Measurements from ENCODE around the gene ANKRD28. TPM values are rescaled to one million over a fixed set of nuclear protein-coding genes. Genes with fewer than 3 reads are reported as not detected.
"Not testable (repeated sequence)": the region's sequence is repeated elsewhere in the genome, so short reads cannot be mapped to it uniquely, and the experiment has no call there.

The ANKRD28 gene
- total RNA-seq, 2 donors from 2014 or later, result 33.4 to 37.1 TPM

- H3K4me3 ChIP-seq (ENCODE audit: low read length), result no peak overlapping the region
- H3K9ac ChIP-seq (ENCODE audit: extremely low read depth, low read length, poor library complexity, severe bottlenecking), result no peak overlapping the region
- WGBS, 2 experiments (ENCODE audit: insufficient coverage in 1 of 2, insufficient read length in 1 of 2), result 72 to 75% methylated on average over 1 to 2 of the region's 2 CpGs
- DNase-seq, result peak; percentile 59
- H3K4me1 ChIP-seq (ENCODE audit: control insufficient read depth, insufficient read depth, low read length), result peaks cover 5% of the 10 kb centered on the region
- no peaks in the 10 kb centered on the region for H3K27me3 ChIP-seq (ENCODE audit: control insufficient read depth, insufficient read depth, low read length, poor library complexity, severe bottlenecking)
- H3K27ac ChIP-seq (ENCODE audit: low read depth, low read length), result no peak overlapping the region
- Mint-ChIP-seq H3K36me3 (ENCODE audit: low read depth) (no peaks in the 10 kb centered on the region), H3K4me3 (no peak overlapping the region), H3K27ac (peak overlapping the region; percentile 6), H3K4me1 (peaks cover 21% of the 10 kb centered on the region), H3K27me3 (ENCODE audit: insufficient read depth) (no peaks in the 10 kb centered on the region), H3K9me3 (no peaks in the 10 kb centered on the region)
- TF ChIP-seq, protein P1, sequence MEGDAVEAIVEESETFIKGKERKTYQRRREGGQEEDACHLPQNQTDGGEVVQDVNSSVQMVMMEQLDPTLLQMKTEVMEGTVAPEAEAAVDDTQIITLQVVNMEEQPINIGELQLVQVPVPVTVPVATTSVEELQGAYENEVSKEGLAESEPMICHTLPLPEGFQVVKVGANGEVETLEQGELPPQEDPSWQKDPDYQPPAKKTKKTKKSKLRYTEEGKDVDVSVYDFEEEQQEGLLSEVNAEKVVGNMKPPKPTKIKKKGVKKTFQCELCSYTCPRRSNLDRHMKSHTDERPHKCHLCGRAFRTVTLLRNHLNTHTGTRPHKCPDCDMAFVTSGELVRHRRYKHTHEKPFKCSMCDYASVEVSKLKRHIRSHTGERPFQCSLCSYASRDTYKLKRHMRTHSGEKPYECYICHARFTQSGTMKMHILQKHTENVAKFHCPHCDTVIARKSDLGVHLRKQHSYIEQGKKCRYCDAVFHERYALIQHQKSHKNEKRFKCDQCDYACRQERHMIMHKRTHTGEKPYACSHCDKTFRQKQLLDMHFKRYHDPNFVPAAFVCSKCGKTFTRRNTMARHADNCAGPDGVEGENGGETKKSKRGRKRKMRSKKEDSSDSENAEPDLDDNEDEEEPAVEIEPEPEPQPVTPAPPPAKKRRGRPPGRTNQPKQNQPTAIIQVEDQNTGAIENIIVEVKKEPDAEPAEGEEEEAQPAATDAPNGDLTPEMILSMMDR (conservative IDR thresholded peaks at IDR 0.05), result no peak
- H3K9me3 ChIP-seq (ENCODE audit: control insufficient read depth, low read length), result no peaks in the 10 kb centered on the region
- H3K36me3 ChIP-seq (ENCODE audit: control insufficient read depth, insufficient read depth, low read length), result no peaks in the 10 kb centered on the region
Measured at GRCh38 chr3:15778332-15778858, 19.4 kb downstream of the ANKRD28 start.

- H3K4me1 ChIP-seq (ENCODE audit: control insufficient read depth, insufficient read depth, low read length); H3K36me3 ChIP-seq (ENCODE audit: control insufficient read depth, insufficient read depth, low read length); H3K4me3 ChIP-seq (ENCODE audit: low read length); H3K27me3 ChIP-seq (ENCODE audit: control insufficient read depth, insufficient read depth, low read length, poor library complexity, severe bottlenecking); H3K27me3 Mint-ChIP-seq (ENCODE audit: insufficient read depth); H3K36me3 Mint-ChIP-seq (ENCODE audit: low read depth); H3K27ac ChIP-seq (ENCODE audit: low read depth, low read length); H3K27ac Mint-ChIP-seq; DNase-seq; H3K9me3 Mint-ChIP-seq; H3K4me3 Mint-ChIP-seq; H3K9me3 ChIP-seq (ENCODE audit: control insufficient read depth, low read length); H3K9ac ChIP-seq (ENCODE audit: extremely low read depth, low read length, poor library complexity, severe bottlenecking): not testable (repeated sequence)
- 91 to 100% methylated on average over 1 to 6 of the region's 6 CpGs for WGBS, 2 experiments (ENCODE audit: insufficient coverage in 1 of 2, insufficient read length in 1 of 2)
- peaks cover 21% of the 10 kb centered on the region for H3K4me1 Mint-ChIP-seq
Measured at GRCh38 chr3:15774931-15775560, 22.7 kb downstream of the ANKRD28 start.

DNA sequence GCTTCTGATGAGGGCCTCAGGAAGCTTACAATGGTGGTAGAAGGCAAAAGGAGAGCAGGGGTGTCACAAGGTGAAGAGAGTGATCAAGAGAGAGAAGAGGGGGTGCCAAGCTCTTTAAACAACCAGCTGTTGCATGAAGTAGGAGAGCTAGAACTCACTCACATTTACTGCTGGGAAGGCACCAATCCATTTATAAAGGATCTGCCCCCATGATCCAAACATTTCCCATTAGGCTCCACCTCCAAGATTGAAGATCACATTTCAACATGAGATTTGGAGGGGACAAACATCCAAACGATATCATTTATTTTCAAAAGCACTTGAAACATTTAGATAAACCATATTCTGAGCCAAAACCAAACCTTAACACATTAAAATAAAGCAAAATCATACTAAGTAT is 26.3 kb downstream of the ANKRD28 start:
- TF ChIP-seq, protein P1 (conservative IDR thresholded peaks at IDR 0.05), result no peak
- Histone ChIP-seq H3K9me3 (ENCODE audit: control insufficient read depth, low read length) (no peaks in the 10 kb centered on the region), H3K4me3 (ENCODE audit: low read length) (no peak overlapping the region), H3K27ac (ENCODE audit: low read depth, low read length) (no peak overlapping the region), H3K4me1 (ENCODE audit: control insufficient read depth, insufficient read depth, low read length) (no peaks in the 10 kb centered on the region), H3K9ac (ENCODE audit: extremely low read depth, low read length, poor library complexity, severe bottlenecking) (no peak overlapping the region), H3K27me3 (ENCODE audit: control insufficient read depth, insufficient read depth, low read length, poor library complexity, severe bottlenecking) (no peaks in the 10 kb centered on the region), H3K36me3 (ENCODE audit: control insufficient read depth, insufficient read depth, low read length) (no peaks in the 10 kb centered on the region)
- Mint-ChIP-seq H3K27ac (no peak overlapping the region), H3K36me3 (ENCODE audit: low read depth) (peaks cover 2% of the 10 kb centered on the region), H3K27me3 (ENCODE audit: insufficient read depth) (no peaks in the 10 kb centered on the region), H3K9me3 (peaks cover 2% of the 10 kb centered on the region), H3K4me1 (peaks cover 11% of the 10 kb centered on the region), H3K4me3 (no peak overlapping the region)
- no peak for DNase-seq
- 94 to 100% methylated on average over 1 of the region's 1 CpG for WGBS, 2 experiments (ENCODE audit: insufficient coverage in 1 of 2, insufficient read length in 1 of 2)
